ENCODE data around the gene MDGA2.
"Not testable (repeated sequence)": the region's sequence is repeated elsewhere in the genome, so short reads cannot be mapped to it uniquely, and the experiment has no call there.

MDGA2 gene

DNA sequence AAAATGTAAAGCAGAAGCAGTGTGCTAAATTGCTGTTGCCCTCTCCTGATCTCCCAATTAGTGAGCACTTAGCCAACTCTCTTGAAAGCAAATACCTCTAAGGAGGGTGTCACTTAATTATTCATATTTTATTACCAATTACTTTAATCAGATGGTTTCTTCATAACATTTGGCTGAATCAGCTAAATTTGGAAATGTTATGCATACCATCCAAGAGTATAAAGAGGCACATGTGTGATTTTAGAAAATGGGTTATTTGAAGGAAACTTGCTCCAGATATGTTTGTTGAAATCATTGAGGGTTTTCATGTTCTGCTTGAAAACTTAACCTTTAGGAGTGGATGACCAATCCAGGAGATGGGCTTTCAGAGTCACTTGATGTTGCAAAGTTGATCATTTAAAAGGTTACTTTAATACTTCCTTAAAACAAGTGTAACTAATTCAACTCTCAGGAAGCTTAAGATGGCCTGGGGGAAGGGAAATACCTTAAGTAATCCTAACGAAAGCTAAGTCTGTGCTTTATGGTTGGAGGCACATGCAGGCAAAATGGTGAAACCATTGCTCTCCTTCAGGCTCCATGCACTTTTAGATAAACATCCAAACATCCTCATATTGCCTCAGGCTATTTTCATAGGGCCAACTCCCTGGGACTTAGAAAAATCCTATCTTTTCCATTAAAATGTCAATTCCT lies 434.5 kb downstream of the MDGA2 start:
- no peak for DNase-seq (ENCODE audit: low read depth in 2 of 2)

DNA sequence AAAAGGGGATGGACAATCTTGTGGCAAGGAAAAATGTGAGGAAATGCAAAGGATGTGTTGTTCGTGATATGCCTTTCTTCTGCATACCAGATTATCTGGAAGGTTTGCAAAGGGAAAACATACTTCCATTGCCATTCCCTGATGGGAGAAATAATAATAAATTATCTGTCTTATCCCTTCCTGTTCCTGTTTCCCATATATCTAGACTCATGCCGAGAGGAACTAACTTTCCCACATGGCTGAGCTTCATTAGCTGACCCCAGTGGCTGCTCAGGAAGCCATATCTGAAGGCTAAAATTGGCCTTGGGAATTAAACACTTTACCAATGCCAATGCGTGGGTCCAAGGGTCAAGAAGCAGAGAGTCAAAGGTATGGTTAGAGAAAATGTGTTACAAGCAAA lies 439.8 kb downstream of the MDGA2 start:
- DNase-seq (ENCODE audit: low read depth in 2 of 2) = no peak

DNA sequence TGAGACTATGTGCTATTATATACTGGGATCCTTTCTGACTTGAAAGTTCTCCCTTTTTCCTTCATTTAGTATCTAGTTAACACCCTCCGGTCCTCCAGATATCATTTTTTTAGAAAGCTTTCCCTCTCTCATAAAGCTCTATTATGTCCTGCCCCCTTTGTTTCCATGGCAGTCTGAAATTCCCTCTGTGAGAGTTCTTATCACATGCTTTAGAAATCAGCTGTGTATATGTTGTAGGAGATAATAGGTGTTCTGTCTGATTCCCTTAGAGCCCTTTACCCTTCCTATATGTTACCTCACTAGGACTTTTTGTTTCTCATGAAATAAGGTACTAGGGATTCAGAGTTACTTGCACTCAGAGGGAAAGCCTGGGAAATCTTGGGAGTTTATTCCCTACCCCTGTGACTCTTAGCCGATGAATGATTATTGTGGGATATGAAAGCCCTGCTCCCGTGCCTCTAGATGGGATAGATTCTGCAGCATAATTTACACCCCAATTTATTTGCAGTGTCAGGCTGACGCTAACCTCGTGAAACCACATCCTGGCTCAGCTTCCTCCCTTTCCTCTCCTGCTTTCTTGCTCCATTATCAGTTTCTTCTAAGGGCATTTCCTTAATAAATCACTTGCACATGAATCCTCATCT lies 448.4 kb downstream of the MDGA2 start:
- no peak for DNase-seq (ENCODE audit: low read depth in 2 of 2)

DNA sequence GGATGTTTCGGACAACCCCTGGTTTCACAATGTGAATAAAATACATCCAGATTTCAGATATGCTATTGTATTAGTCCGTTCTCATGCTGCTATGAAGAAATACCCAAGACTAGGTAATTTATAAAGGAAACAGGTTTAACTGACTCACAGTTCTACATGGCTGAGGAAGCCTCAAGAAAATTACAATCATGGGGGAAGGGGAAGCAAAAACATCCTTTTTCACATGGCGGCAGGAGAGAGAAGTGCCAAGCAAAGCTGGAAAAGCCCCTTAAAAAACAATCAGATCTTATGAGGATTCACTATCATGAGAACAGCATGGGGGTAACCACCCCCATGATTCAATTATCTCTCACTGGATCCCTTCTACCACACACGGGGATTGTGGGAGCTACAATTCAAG lies 451.7 kb downstream of the MDGA2 start:
- no peak for DNase-seq (ENCODE audit: low read depth in 2 of 2)

DNA sequence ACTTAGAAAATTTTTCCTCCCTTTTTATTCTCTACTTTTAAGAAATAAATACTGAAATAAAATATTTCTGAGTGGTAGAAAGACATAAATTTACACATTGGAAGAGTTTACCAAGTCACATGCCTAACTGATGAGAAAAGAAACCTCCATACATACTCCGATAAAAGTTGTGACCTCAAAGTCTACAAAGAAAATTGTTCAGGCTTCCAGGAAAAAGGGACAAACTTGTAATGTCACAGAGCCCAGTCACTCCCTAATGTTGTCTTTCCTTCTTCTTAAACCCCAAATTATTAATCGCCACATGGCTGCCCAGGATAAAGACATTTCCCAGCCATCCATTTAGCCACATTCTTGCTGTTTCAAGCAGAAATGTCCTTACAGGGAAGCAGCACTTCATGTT lies 455.3 kb downstream of the MDGA2 start:
- DNase-seq (ENCODE audit: low read depth in 2 of 2) = no peak

DNA sequence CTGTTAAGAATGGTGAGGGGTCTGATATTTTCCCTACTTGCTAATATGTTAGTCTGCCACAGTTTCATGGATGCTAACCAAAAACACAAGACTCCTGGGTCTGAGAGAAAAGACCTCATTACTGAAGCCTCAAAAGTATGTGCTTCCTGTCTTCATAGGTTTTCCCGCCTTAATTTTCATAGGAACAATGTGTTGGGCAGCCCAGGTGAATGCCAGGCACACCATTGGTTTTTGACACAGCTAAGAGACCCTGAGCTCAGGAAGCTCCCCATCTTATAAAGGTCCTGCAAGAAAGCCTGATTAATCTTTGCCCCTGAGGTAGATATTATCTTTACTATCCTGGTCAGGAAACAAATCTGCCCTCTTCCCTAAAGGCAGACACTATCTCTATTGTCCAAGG lies 464.1 kb downstream of the MDGA2 start:
- no peak for DNase-seq (ENCODE audit: low read depth in 2 of 2)

DNA sequence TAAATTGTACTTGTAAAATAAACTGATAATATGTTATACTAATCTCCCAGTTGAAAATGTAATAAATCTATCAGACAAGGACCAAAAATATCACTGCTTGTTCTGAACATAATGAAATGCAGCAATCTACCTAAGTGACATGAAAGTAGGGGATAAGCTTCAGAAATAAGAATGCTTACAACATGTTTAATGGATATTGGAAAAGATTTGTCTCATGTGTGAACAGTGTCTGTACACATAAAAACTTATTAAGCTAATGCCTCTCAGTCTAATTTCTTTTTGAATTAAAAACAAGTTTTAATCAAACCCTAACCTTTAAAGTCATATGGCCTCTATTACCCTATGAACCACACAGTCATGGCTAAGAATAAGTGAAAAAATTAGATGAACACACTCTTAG lies 465.3 kb downstream of the MDGA2 start:
- no peak for DNase-seq (ENCODE audit: low read depth in 2 of 2)

DNA sequence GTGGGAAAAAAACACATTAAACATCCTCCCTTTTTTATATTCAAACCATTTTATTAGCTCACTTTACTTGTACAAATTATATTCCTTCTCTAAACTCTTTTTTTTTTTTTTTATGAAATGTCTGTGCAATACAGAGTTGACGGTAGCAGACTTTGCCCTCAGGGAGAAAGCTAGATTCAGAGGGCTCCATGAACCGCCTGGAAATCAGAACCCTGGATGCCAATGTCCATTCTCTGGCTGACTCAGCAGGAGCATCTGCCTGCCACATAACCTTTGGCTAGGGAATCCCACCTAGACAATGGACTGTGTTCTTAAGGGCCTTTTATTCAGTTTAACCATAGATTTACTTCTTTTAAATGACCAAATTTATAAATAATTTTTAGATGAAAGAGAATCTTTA lies 467.0 kb downstream of the MDGA2 start:
- DNase-seq (ENCODE audit: low read depth in 2 of 2) = no peak

DNA sequence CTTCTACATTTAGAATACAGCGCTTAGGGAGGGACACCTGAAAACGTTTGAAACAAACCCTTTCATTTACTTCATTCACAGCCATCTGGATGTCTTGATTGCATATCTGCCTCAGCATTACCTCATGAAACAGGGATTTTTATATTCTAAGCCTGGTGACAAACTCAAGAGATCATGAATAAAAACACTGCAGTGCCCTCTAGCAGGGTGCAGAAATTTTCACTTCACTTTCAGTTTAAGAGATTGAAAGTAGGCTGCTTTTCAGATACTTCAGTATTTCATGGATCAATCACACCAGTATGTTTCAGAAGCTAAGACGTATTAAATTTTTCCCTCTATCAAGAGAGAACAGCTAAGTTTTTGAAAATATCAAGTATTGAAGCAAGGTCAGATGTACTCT lies 467.8 kb downstream of the MDGA2 start:
- DNase-seq (ENCODE audit: low read depth in 2 of 2) = no peak

DNA sequence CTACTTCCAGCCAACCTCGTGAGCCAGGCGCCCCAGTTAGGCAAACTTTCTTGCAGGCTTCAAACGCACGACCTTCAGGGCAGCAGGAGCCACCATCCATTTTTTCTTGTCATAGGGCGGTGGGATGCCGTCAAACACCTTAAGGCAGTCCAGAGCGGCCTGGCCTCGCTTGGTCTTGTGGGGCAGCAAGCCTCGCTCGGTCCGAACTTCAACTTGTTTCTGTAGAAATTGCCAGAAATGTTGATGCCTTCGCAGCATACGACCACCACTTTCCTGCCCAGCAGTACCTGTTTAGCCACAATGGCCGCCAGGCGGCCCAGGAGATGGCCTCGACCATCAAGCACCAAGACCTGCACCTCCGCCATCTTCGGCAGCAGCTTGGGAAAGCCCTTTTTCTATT lies 474.7 kb downstream of the MDGA2 start:
- no peak for DNase-seq (ENCODE audit: low read depth in 2 of 2)

DNA sequence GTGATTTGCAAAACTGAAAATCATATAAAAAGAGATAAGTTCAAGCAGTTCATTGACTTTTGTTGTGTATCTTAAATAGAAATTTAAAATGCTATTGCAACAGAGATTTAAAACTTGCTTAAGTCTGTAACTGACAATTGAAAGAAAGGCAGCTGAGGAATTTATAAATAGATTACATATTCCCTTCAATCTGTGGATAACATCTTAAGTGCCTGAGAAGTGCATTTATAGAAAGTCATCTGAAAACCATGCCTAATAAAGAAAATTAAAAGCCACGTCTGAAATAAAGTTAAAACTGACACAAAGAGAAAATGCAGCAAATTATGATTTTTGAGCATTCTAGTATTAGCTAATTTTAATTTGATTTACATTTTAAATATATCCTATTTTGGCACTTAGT lies 479.8 kb downstream of the MDGA2 start:
- DNase-seq (ENCODE audit: low read depth in 2 of 2) = no peak

DNA sequence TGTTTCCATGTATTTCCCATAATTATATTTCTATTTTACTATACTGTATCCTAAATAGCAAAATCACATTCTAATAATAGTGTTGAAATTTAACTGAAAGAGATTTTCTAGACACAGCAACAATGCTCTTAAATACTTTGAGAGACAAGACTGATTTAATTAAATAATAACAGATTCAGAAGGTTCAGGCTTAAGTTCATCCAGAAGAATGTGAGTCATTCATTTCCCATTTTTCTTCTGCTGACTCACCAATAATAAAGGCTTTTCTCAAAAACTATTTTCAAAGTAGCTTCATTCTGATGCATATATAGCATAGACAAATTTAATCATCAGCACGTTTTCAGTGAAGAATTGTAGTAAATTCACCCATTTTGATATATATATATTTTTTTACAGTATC lies 481.4 kb downstream of the MDGA2 start:
- no peak for DNase-seq (ENCODE audit: low read depth in 2 of 2)

DNA sequence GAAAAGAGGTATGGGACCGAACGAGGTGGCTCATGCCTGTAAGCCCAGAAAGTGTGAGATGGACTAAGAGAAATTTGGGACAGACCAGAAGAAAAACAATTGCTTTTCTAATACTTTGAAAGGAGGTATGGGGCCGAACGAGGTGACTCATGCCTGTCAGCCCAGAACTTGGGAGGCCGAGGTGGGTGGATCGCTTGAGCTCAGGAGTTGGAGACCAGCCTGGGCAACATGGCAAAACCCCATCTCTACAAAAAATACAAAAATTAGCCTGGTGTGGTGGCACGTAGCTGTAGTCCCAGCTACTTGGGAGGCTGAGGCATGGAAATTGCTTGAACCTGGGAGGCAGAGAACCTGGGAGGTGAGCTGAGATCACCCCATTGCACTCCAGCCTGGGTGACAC lies 483.2 kb downstream of the MDGA2 start:
- DNase-seq (ENCODE audit: low read depth in 2 of 2) = not testable (repeated sequence)

DNA sequence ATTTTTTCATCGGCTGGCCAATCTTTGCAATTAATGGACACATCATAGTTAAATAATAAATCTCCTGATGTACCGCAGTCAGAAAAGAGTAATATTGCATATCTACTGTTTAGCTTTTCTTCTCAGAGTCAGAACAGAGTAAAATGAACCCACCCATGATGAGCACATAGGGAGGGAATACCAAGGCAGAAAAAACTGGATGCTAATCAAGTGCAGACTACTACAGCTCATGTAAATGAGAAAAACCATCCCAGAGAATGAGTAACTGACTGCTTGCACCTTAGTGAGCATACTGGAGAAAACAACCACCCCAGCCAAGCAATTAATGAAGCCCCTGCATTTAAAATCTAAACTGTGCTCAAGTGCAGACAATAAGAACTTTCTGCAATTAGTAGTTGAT lies 483.7 kb downstream of the MDGA2 start:
- DNase-seq (ENCODE audit: low read depth in 2 of 2) = no peak

DNA sequence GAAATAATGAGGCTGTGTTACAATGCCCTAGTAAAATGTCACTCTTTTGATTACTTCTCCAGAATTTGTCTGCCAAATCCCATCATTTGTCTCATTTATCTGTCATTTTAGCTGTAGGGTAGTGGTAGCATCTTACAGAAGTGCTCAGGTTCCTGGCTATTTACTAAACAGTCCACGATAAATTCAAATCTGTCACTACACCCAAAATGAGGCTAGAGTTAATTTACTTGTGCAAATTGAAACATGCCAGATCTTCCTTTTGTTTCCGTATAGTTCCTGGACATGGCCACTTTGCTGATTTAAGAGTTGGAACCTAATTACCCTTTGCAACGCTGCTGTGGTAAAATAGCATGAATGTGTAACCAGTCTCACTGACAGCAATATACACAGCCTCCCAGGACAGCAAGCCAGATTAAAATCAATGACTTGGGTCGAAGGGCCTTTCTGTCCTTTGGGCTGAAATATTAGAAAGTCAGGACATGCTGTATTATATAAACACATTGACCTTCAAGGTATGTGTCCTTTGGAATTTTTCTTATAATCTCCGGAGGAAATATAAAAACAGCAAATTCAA lies 485.4 kb downstream of the MDGA2 start:
- no peak for DNase-seq (ENCODE audit: low read depth in 2 of 2)

DNA sequence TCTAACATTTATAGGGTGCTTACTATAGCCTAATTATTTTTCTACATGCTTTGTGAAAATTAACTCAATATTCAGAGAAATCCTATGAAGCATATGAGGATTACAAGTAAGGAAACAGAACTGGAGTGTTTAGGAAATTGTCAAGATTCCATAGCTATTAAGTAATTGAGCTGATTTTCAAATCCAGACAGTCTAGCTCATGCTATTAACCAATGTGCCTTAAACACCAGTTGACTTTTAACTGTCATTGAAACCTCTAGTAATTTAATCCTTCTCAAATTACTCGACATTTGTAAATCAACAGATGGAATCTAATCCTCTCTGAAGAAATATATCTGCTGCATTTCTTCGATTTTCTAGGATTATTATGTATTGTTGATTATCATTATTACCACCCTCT lies 488.9 kb downstream of the MDGA2 start:
- no peak for DNase-seq (ENCODE audit: low read depth in 2 of 2)

DNA sequence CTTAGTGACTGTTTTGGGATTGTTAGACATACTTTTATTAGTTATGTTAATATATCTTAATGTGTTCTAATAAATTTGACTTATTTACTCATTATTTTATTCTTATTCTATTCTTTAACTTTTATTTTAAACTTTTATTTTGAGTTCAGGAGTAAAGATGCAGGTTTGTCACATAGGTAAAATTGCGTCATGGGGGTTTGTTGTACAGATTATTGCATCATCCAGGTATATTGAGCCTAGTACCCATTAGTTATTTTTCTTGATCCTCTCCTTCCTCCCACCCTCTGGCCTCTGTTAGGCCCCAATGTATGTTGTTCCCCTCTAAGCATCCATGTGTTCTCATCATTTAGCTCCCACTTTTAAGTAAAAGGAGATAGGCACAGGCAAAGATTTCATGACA lies 495.5 kb downstream of the MDGA2 start:
- DNase-seq (ENCODE audit: low read depth in 2 of 2) = no peak

DNA sequence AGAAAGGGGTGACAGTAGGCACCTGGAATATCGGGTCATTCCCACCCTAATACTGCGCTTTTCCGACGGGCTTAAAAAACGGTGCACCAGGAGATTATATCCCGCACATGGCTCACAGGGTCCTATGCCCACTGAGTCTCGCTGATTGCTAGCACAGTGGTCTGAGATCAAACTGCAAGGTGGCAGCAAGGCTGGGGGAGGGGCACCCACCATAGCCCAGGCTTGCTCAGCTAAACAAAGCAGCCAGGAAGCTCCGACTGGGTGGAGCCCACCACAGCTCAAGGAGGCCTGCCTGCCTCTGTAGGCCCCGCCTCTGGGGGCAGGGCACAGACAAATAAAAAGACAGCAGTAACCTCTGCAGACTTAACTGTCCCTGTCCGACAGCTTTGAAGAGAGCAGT lies 503.5 kb downstream of the MDGA2 start:
- not testable (repeated sequence) for DNase-seq (ENCODE audit: low read depth in 2 of 2)

DNA sequence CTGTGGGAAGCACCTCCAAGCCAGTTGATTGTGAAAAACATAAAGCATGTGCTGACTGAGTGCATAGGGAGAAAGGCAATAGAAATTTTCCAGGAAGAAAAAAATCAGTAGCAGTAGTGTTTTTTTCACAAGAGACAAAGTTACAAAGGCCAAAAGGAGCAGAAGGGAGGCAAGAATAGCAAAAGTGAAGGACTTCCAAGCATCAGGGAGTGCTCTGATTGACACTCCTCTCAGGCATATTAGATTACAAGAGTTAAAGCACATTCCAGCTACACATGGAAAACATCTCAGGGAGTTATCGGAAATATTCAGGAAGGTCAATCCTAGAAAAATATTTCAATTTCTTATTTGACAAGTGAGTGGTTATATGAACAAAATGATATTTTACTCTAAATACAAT lies 508.0 kb downstream of the MDGA2 start:
- no peak for DNase-seq (ENCODE audit: low read depth in 2 of 2)

DNA sequence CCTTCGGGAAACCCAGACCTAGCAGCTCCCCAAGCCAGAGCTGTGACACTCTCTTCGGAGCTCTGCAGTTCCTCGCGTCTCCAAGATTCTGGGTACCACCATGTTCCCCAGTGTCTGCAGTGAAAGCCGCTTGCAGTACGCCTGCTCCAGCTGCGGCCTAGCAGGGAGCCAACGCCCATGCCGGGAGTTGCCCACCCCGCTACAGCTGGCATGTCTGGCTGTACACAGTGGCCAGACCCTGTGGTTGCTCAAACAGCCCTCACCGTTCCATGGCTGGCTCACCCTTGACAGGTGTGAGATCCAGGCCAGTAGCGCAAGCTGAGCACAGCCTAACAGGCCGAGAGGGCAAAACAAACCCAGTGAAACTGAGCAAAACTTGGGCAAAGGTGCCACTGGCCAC lies 520.0 kb downstream of the MDGA2 start:
- no peak for DNase-seq (ENCODE audit: low read depth in 2 of 2)

DNA sequence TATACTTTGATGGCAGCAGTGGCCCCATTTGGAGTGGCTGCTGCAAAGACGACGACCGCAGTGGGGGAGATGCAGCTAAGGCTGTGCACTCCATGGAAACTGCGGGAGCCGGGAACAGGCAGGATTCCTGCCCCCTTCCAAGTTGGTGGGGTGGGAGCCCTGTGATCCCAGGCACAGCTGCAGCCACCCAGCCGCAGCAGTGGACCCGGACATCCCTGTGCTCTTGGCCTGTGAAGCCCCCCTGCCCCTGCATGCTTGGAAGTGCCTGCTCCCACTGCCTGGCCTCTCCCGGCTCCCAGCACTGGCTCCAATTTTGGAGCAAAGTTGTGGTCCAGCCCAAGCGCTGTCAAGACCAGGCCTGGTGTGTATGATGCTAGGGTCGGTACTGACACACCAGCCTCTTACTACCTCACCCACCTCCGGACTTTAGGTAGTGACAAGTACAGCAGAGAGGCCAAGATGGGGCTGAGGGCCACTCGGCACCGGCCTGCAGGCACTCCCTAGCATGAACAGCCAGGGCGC lies 521.1 kb downstream of the MDGA2 start:
- DNase-seq (ENCODE audit: low read depth in 2 of 2) = no peak

DNA sequence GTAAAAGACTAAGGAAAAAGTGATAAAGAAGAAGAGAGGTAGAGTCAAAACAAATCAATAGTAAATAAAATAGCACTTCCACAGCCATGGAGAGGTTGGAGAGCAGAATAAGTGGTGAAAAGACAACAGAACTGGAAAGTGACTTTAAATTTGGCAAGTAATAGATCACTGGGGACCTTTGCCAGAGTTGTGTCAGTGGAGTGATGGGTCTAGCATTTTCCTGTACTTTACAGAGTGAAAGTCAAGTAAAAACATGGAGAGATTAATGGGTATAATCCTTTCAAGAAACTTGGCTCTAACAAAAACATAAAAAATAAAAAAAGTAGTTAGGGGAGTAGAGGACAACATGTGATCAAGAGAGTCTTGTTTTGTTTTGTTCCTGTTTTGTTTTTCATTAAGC lies 521.7 kb downstream of the MDGA2 start:
- no peak for DNase-seq (ENCODE audit: low read depth in 2 of 2)

DNA sequence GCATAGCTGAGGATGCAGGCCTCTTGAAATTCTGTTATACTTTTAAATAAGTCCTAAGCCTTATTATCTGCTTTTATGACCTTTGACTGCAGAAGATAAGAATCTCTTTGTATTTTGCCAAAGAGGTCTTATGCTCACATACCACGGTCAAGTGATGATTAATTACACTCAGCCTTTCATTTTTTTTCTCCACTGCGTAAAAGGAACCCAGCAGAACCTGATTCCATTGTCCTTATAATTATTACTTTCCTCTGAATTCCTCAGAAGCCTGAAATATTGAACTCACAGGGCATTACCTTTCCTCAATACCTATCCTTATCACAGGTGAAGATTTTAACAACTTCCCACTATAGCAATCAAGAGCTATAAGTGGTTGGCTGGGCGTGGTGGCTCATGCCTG lies 525.1 kb downstream of the MDGA2 start:
- no peak for DNase-seq (ENCODE audit: low read depth in 2 of 2)
